Epidermal melanocyte (primary cell): ENCODE measurements around the gene HMCES.
"Not testable (repeated sequence)": the region's sequence is repeated elsewhere in the genome, so short reads cannot be mapped to it uniquely, and the experiment has no call there.

ENCODE experiments used
- DNase-seq: peaks from one replicate; pipeline ENCODE4 v3.0.0; 2011; ENCODE audit warnings: low spot score; ENCODE audit not compliant: insufficient read length

The HMCES gene

DNA sequence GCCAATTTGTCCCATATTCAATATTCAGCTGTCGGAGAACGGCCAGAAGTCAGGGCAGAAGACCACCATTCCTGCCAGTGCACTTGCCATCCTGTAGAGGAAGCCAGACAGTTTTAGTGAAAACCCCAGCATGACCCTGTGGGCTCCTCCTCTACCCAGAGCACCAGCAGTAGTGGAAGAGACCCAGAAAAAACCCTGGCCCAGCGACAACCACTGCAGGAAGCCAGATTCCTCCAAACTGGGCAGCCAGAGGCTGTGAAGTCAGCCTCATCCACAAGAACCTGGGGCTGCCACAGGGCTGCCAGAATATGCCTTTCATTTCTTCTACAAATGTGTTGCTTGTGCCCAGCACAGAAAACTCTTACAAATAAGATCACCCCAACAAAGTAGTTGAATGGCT, 67.3 kb downstream of the HMCES start:
- no peak for DNase-seq

DNA sequence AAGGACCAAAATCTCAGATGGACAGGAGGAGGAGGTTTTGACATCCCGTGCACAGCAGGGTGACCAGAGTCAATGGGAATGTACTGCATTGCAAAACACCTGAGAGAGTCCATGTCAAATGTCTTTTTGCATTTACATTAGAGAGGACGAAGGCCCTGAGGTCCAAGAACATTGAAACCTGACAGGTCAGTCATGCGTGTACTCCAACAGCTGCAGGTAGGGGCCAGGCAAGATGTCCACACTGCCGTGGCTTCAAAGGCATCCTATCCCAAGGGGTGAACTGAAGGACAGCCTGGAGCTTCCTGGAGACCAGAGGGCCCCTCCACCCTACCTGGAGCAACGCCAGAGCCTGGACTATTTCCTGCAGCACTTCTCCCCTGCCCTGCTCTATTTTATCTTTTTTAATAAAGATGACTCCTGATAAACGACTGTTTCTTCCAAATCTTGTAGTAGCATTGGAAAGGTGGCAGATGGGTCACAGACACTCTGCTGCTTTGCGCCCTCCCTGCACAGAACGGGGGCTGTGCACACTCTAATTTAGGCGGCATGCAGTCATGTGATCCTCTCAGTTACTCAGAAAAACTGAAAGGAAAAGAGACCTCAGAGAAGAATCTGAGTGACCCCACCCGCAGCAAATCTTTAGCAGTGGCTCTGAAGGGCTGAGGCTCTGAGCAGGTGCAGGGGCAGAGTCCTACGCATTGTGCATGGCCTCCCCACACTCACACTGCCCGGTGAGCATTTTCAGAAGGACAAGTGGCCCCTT, 68.2 kb downstream of the HMCES start:
- no peak for DNase-seq

DNA sequence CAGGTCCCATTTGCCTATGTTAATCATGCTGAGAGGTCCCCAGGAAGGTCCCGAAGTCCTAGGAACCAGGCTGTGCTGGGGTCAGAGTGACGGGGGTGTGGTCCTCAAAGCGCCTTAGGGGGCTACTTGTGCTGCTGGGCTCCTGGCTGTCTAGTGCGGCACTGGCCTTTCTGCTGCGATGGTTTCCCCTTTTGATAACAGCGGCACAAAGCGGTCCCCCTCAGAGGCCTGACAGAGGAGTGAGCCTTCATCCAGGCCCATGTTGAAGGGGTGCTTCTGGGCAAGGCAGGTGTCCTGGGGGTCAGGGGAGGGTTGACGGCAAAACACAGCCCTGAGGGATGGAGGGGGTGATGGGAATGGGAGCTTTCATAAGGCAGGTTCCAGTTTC, 68.8 kb downstream of the HMCES start:
- DNase-seq, result no peak

DNA sequence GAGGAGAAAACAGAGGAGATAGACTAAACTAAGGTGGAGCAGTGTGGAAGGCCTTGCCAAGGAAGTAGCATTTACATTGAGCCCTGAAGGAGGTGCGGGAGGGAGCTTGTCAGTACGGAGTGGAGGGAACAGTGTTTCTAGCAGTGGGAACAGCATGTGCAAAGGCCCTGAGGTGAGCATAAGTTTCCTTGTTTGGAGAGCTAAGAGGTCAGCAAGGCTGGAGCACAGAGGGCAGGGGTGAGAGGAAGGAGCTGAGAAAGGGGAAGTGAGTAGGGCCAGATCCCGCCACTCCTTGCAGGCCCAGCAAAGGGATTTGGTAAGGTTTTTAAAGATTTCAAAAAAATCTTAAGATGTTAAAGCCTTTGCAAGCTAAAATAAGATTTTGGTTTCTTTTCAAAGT, 70.1 kb downstream of the HMCES start:
- no peak for DNase-seq

DNA sequence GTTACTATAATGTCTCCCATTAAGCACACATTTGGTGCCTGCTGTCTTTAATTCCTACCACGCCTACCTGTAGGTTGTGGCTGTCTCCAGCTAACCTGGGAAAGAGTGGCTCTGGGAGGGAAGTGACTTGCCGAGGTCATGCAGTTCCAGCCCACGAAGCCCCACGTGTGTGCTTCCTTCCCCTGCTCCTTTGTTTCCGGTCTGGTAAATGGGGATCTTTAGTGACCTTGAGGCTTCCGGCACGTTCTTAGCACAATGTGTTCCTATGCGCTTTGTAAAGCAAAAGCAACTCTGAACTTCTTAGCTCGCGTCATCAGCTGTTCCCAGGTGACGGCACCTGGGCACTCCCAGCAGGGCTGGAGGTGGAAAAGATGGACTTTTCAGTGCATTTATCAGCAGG, 70.5 kb downstream of the HMCES start:
- DNase-seq, result not testable (repeated sequence)

DNA sequence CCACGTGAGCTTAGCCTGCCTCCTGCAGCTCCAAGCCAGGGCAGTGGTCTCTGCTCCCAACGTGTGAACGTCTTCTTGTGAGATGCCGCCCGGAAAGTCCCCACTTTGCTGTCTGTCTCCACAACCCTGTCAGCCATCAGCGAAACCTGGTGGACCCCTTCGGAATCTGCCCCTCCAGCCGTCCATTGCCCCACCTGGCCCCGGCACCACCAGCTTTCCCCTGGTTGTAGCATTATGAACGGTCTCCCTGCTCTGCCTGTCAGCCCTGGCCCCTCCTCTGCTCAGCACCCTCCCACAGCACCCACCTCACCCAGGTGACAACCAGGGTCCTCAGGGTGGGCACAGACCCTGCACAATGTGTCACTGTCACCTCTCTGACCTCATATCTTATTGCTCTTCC, 71.1 kb downstream of the HMCES start:
- DNase-seq, result no peak

DNA sequence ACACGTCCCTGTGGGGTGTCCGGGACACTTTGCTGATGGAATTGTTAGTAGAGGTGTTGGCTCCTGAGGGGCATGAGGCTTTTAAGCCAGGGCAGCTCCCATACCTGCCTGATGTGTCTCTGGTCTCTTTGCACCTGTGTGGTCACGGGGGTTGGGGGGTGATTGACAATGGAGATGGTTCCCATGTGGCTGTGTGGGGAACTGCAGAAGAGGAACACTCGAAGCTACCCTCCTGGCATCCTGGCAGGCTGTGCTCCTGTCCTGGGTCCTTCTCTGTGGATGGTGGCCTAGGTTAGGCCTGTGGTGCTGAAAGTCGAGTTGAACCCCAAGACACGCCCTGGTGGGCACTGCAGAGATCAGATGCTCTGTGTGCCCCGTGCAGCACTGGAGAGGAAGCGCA, 73.4 kb downstream of the HMCES start:
- DNase-seq, result no peak

DNA sequence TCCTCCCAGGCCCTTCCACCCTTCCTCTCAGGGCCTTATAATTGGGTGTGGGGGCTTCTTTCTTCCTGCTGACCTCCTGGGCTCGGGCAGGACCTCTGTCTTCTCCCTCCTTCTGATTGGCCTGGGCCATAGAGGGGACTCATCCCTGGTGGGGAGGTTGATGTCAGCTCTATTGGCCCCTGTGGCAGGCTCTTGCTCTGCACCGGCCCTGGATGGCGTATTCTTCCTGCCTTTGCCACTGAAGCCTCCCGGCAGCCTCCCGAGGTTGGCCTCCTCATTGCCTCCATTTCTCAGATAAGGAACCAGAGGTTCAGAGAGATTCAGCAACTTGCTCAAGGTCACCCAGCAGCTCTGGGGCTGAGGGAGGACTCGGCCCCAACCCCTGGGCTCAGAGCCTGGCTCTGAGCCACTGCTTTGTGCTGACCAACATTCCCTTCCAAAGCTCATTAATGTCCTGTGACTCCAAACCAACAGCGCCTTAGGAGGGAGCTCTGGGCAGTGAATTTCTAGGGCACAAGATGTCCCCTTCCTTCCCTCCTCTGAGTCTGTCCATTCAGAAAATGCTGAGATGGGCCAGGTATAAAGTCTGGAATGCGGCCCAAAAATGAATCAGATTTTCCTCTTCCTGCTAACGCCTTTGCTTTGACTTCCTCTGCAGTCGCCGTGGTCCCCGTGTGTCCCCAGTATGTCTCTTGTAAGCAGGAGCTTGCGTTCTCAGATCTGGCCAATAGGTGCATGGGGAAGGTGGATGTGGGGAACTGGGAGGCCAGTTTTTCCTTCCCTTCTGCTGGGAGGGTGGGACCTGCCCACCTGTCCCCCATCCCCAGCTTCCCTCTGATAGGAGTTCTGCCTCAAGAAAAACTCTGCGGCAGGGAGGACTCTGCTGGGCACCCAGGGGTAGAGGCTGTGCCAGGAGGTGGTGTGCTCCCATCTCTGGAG, 74.2 kb downstream of the HMCES start:
- DNase-seq, result no peak

DNA sequence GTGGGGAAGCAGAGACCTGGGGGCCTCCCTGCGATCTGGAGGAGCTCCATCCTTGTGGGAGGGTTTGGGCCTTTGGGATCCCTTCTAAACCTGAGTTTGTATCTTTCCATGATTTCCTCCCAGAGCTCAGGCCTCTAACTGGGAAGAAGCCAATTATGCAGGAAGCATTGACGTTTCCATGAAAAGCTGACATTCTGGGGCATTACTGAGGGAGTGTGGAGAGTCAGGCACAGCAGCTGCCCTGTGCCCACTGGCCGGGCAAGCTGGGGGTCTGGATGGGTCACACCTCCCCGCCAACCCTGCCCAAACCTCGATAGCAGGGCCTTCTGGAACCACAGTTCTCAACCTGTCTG, 74.9 kb downstream of the HMCES start:
- DNase-seq, result no peak
